Hepatocyte (in vitro differentiated cells): ENCODE measurements around the gene HMGB1.

Source experiments
- EZH2phosphoT487 ChIP-seq: fragments of 200-600 bp; sonication (generic); IDR thresholded peaks from one replicate; pipeline ENCODE4 v1.6.1; 2018; ENCODE audit warnings: antibody characterized with exemption, mild to moderate bottlenecking, low read depth, moderate library complexity; ENCODE audit not compliant: unreplicated experiment, severe bottlenecking
- TF ChIP-seq, protein P1 (sequence below): fragments of 200-600 bp; sonication (generic); IDR thresholded peaks from 2 replicates; pipeline ENCODE4 v1.5.1; 2016; ENCODE audit warnings: antibody characterized with exemption, mild to moderate bottlenecking; ENCODE audit not compliant: poor library complexity

DNA sequence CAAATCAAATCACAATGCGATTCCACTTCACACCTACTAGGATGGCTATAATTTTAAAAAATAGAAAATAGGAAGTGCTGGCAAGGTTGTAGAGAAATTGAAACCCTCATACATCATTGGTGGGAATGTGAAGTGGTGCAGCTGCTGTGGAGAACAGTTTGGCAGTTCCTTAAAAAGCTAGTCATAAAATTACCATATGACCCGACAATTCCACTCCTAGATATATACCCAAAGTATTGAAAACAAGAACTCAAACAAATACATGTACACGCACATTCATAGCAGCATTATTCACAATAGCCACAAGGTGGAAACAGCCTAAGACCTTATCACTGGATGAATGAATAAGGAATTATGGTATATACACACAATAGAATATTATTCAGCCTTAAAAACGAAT is 12.0 kb downstream of the HMGB1 start:
- TF ChIP-seq, protein P1, sequence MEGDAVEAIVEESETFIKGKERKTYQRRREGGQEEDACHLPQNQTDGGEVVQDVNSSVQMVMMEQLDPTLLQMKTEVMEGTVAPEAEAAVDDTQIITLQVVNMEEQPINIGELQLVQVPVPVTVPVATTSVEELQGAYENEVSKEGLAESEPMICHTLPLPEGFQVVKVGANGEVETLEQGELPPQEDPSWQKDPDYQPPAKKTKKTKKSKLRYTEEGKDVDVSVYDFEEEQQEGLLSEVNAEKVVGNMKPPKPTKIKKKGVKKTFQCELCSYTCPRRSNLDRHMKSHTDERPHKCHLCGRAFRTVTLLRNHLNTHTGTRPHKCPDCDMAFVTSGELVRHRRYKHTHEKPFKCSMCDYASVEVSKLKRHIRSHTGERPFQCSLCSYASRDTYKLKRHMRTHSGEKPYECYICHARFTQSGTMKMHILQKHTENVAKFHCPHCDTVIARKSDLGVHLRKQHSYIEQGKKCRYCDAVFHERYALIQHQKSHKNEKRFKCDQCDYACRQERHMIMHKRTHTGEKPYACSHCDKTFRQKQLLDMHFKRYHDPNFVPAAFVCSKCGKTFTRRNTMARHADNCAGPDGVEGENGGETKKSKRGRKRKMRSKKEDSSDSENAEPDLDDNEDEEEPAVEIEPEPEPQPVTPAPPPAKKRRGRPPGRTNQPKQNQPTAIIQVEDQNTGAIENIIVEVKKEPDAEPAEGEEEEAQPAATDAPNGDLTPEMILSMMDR: no peak
- TF ChIP-seq EZH2phosphoT487: no peak
